Medulla oblongata (tissue), 1 donor: Measurements from ENCODE around the gene SORBS2.

Source experiments
- DNase-seq: peaks from one replicate; pipeline ENCODE4 v3.0.0-alpha.2; 2015; ENCODE audit errors: extremely low spot score

The SORBS2 gene

DNA sequence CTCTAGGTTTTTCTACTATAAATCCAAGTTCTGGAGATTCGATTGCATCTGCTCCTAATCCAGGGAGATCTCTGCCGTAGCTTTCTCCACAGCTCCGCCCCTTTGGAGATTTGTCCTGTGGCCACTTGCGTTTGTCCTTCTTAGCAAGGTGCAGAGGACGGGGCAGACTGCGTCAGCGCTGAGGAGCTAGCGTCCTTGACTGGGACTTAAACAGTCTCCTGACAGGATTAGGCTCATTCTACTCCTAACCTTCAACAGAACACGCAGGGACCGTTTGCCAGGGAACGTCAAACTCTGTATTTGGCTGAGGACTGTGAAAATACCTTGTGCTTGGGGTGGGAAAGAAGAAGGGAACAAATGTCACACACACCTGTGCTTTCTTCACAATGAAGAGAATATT, 38.6 kb downstream of the SORBS2 start:
- DNase-seq: no peak

DNA sequence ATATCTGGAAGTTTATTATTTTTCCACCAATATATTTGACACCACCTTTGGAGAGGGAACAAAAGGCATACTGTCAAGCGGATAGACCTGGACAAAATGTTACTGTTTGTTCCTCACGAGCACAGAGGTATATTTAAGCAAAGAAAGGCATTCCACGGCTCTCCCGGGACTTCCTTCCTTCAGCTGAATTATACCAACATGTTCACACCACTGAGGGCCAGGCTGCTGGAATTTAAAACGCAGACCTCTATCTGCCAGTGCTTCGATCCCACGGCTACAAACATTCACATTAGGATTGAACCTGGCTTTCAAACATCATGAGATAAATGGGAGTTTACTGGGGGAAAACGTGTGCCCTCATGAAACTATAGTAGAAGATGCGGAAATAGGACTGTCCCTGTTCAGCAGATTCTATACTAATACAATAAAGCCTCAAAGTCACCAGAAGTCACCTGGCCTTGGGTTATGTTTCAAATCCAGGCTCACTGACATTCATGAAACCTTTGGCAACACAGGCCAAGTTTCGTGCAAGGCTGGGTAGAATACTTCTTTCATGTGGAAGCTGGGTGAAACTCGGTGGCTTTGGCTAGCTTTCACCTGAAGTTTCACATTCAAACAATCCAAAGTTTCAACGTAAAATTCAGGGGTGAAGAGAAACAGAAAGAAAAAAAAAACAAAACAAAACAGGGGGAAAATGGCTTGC, 39.5 kb downstream of the SORBS2 start:
- DNase-seq: no peak

DNA sequence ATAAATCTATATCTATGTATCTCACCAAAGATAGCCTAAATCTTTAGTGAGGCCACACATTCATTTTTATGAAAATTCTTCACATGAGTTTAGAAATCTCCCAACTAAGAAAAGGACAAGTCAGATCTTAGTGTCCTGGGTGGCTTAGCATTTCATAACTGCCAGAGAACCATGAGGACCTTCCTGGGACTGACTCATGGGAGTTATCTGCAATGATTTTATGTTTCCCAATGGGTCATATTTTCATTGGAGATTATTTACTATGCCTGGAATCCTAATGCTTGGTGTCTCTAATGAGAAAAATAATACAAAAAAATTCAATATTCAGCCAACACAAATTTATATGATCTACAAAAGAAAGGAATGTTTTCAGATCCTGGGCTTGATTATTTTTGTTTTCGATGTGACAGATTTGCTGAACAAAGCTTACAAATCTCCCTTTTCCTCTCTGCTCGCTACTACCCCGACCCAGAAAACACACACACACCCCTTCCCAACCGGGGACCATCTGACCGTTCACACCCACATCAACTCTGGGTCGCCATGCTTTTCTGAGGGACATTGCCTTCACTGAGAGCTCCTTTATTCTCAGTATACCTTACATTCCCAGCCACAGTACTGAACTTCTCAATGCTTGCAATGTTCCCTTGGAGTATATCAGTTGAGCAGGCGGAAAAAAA, 40.1 kb downstream of the SORBS2 start:
- DNase-seq: no peak

DNA sequence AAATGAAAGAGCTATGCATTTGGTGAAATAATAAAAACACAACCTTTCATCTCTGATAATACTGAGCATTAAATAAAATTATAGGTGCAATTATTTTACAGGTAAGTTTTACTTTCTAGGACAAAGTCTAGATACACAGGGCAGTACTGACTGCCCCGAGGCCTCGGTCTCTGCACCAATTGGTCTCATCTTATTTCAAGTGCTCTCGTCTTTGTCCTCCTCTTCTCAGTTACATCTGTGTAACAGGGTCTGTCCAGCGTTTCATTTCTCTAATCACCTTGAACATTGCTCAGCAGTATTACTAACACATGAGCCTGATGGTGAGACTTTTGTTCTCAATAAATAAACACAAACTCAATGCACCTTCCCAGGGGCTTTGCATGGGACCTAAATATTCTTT, 44.5 kb downstream of the SORBS2 start:
- DNase-seq: no peak

DNA sequence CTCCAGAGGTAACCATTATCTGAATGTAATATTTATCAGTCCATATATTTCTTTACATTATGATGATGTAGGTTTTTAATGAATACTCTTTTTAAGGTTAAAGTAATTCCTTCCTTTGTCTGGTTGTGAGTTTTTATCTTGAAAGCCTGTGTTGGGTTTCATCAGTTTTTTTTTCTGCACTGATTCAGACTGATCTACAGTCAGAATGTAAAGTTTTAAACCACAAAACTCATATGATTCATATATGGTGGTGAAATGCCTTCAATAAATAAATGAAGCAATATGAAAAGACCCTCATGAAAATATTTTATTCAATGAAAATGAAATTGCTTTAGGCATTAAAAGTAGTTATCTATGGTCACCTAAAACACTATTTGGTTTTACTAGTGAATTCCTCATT, 47.1 kb downstream of the SORBS2 start:
- DNase-seq: no peak

DNA sequence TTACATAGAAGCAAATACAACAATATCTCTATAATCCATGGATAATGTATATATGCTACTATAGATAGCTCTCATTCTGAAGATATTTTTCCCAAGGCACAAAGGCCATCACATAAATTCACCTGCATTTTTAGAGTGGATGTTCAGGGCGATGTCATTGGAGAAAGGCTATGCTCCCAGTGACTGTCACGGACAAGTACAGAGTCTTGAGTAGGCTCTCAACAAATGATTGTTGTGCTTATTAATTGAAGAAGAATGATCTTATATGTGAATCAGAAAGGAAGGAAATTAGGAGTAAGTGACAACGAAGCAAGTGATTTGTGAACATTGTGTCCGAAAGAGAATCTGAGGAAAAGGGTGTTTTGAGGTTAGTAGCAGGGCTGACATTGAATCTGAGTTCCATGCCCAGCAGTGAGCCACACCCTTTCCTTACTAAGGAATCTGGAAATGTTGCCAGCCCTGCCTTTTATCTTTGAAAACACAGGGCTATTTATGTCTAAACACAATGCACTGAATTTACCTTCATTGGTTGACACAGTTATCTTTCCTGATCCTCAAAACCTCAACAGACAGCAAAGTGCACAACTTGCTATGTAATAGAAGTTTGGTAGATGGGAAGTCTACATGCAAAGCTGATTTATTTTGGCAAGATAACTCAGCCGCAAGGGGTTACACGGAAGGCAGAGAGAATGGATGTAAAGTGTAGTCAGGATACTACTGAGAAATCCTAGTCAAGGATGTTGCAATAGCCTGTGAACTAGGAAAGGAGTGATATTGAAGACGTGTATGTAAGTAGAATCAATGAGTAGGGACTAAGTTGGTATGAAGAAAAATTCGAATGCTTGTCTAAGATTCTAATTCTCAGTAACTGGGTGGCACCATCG, 50.4 kb downstream of the SORBS2 start:
- DNase-seq: no peak

DNA sequence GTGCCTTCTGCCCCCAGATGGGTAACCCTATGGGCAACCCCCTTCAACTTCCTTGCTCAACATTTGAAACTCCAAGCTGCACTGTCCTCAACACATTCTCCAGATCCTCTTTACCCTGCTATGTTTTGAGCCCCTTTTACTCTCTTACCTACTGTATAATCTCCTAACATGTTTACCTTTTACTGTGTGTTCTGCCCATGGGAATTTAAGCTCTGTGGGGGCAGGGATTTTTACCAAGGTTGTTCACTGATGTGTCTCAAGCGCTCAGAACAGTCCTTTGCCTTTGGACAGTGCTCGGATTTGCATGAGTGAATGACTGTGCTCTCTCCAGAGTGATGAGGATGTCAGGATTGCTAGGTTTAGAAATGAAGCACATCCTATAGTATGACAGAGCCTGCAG, 53.2 kb downstream of the SORBS2 start:
- DNase-seq: no peak

DNA sequence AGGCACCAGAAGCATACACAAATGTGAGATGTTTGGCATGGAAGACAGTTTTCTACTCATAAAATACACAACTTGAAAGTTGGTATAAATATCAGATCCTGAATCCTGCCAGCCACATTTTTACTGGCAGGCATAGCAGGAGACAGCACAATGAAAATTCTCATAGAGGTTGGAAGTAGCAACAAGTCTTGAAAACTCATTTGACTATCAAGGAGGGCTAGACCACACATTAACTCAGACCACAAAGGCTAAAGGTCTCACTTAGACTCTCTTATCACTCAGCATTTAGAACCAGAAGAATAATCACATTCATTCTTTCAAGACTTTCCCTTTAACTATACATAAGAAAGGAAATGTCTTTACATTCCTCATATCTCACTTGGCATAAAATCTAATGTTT, 56.5 kb downstream of the SORBS2 start:
- DNase-seq: no peak

DNA sequence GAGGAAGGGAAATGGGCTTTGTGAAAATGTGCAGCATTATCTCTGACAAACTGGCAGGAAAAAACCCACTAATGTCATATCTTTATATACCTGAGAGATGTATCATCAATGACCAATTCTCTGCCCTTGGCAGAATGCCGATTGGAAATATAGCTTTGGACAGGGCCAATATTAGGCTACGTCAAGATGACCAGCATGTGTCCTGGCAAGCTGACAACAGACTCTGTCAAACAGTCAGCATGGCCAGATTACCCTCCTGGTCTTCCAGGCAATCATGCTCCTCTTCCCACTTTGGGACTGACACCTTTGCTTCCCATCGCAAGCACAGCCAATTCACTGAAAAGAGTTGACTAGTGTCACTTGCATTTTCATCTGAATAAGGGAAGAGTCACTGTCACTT, 57.0 kb downstream of the SORBS2 start:
- no peak for DNase-seq

DNA sequence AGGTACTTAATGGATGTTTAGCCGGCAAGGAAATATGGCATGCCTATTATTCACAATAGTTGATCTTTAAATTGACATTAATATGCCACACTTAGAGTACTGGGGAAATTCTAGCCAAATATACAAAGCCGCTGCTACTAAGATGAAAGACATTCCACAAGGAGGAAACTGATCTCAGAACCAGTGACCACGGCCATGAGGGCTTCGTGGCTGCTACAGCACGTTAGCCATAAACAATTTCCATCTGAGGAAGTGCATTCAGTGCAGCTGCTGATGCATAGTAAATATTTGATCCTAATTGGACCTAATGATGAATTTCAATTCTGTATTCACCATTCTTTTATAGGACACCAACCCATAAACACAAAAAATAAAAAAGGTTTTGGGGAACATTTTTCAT, 59.1 kb downstream of the SORBS2 start:
- DNase-seq: no peak

DNA sequence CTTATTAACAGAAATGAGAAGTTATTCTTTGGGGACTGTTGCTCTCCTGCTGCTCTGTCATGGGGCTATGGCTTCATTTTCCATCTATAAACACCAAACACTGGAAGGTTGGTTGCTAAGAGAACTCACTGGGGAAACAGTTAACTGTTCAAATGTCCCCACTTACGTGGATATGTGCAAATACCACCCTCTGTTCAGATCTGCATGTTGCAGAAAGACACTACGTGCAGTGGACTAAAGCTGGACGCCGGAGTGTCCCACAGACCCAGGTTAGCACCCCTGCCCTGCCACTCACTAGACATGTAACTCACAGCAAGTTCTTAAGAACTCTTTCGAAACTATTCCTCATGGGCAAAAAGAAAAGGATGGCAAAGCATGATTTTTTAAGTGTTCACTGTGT, 62.1 kb downstream of the SORBS2 start:
- DNase-seq: no peak

DNA sequence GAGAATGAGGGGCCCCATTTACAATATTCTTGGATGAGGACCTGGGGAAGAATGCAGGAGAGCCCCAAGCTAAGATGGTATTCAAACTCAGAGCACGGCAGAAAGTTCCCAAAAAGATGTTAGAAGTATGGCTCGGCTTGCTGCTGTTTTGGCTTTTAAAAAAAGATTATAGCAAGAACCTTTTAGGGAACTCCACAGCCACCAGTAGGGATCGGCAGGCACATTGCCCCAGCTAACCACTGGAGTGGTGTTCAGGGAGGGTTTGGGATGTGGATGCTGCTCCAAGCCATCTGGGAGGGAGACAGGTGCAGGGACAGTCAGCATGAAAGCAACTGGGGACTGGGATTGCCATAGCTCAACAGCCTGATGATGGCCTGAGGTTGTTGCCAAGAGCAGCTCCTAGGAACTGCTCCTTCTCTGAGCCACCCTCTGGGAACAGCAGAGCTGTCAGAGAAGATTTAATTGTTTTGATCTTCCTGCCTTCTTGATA, 63.0 kb downstream of the SORBS2 start:
- DNase-seq: no peak

DNA sequence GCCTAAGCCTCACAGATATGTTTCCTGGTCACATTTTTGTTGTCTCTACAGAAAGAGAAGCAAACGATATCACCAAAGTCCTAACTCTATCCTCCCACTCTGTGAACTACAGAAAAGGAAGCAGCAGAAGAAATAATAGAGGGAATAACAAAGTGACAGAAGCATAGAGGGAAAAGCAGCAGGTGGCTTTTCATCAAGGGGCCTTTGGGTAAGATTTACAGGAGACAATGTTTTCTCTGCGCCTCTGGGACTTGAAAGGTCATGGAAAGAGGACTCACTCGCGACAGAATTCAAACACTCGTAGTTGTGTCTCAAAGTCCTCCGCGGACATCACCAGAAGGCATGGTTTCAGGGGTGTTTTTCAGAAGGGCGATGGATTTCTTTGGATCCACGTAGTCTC, 66.1 kb downstream of the SORBS2 start:
- no peak for DNase-seq

DNA sequence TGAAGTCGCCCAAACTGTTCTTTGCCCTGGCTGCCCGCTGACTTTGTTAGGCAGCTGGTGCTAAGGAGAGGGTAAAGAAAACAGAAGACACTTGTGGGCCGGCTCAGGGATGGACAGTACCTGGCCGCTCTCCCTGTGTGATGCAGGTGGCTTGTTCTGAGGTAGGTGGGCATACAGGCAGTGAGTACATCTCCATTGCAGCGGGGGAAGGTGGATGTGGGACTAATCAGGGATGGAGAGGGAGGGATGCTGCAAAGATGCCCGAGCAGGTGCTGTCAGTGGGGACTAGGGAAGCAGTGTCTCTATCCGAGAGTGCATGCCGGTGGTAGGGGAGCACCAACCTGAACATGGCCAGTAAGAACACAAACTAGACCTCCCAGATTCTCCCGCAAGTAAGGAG, 67.0 kb downstream of the SORBS2 start:
- no peak for DNase-seq

DNA sequence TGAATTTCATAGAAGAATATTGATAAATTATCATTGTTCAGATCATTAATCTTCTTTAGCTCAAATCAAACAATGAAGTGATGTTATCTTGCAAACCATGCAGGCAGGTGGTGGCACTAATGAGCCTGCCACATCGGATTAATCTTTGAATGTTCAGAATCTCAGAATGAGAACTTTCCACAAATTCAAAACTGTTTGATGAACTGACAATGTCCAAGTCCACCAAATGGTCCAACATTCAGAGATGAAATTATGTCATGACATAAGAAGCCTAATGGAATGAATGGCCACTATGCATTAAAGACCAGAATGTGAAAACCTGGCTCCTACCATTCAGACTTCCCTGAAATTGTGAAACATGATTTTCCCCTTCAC, 67.5 kb downstream of the SORBS2 start:
- no peak for DNase-seq

DNA sequence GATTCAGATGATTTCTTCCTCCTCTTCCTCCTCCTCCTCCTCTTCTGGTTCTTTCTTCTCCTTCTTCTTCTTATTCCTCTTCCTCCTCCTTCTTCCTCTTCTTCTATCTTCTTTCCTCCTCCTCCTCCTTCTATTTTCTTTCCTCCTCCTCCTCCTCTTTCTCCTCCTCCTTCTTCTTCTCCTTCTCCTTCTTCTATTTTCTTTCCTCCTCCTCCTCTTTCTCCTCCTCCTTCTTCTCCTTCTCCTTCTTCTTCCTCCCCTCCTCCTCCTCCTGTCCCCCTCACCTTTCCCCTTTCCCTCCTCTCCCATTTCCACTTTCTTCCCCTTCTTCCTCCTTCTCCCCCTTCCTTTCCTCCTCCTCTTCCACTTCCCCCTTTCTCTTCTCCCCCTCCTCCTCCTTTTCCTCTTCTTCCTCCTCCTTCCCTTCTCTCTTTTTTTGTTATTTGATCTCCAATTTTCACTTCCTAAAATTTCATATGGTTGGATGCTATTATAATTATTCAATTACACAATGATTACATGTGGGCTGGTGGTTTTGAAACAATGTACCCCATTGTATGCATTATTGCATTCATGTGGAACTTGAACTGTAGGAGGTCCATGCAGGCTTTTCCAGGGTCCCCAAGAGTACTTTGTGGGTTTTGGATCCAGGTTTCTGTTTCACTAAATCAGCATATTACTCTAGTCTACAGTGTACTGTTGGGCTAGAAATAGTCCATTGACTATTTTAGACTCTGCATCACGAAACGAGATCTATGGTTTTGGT, 68.1 kb downstream of the SORBS2 start:
- no peak for DNase-seq

DNA sequence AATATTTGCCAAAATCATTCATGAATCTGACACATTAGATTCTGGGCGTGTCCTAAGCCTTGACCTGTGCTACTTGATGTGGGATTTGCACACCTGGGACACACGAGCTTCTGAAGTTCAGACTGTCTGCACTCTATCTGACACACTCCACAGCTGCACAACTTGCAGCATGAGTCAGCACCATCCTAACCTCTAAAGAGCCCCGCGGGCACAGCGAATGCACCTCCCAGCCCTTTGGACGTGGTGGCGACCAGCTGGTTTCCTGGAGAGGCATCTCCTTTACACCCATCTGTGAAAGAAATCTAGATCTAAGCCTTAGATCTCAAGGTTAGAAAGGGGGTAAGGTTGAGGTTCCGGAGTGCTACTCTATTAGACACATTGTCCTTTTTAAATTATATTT, 69.2 kb downstream of the SORBS2 start:
- DNase-seq: no peak

DNA sequence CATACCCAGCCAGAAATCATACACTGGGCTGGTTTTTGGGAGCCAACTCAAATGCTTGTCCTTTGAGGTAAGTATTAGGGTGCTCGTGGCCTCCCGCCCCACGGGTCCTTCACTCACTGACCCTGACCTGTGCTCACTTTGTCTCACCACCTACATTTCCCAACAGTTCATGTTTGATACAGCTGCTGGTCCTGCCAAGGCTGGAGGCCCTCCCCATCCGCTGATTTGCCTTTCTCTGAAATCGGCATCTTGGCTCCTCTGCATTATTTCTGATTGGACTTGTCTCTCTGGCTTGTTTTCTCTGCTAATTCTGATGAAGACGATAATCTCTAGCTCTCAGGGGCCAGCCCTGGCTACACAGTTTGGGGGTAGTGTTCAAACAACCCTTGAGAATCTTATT, 70.2 kb downstream of the SORBS2 start:
- no peak for DNase-seq

DNA sequence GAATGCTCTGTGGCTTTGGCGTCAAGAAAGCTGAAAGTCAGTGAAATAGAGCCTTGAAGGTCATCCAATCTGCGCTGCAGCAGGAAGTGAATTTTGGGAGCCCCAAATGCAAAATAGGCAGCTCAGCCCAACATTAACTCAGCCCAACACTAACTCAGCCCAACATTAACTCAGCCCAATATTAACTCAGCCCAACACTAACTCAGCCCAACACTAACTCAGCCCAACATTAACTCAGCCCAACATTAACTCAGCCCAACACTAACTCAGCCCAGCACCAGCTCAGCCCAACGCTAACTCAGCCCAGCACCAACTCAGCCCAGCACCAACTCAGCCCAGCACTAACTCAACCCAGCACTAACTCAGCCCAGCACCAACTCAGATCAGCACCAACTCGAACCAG, 71.5 kb downstream of the SORBS2 start:
- no peak for DNase-seq

DNA sequence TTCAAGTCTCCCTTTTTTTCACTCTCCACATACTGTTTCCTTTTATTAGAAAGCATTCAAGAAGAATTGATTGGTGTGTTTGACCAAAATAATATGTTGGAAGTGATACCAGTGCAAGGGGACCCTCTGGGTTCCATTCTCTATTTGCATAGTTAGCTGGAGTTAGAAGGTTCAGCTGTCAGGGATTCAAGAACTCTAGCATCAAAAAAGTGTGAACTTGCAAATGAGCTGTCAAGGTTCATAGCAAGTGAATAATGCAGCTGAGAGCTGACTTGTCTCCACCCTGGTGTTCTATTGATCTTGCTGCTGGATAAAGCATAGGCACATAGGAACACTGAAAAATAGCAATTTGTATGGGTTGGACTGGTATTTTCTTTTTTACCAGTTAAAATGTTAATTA, 73.2 kb downstream of the SORBS2 start:
- no peak for DNase-seq

DNA sequence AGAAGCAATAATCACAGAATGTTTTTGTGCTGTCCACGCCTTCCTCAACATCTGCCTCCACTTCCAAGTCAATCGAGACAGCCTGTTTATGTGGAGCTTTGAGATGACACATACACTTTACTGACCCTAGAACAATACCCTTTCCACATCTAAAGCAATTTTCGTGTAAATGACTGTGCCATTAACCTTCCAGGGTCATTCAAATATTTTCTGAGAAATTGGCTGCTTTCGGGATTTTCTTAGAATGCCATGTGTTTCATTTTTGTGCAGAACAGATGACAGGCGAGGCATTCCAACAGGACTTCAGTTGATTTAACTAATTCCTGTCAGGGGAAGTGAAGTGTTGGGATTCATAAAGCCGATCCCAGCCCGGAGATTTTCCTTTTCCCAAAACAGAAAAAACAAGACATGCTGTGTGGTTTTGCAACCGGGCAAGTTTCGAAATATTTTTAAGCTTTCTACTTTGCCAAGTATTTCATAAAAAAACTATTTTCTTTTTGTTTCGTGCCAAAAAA, 73.9 kb downstream of the SORBS2 start:
- DNase-seq: no peak
